OCI-LY7 (cell line): ENCODE measurements around the gene SRCAP.

ENCODE experiments used
- CTCF ChIP-seq: fragments of 200-600 bp; sonication (generic); conservative IDR thresholded peaks from 2 replicates; pipeline ENCODE4 v1.5.1; 2014; ENCODE audit warnings: mild to moderate bottlenecking, antibody characterized with exemption, low read length, moderate library complexity, mixed read lengths
- EZH2phosphoT487 ChIP-seq: fragments of 200-600 bp; sonication (generic); IDR thresholded peaks from 2 replicates; pipeline ENCODE4 v1.6.1; 2018; ENCODE audit warnings: low read depth, borderline replicate concordance, mild to moderate bottlenecking, mixed run types, antibody characterized with exemption, low read length, moderate library complexity, mixed read lengths

- TF ChIP-seq CTCF (no peak), EZH2phosphoT487 (no peak)
Observed at GRCh38 chr16:30760577-30761426, 61.8 kb downstream of the SRCAP start.
